NK-92 (cell line): ENCODE data around the gene CTRL.
"Not testable (repeated sequence)": the region's sequence is repeated elsewhere in the genome, so short reads cannot be mapped to it uniquely, and the experiment has no call there.

Source experiments
- DNase-seq: peaks from one replicate; lab custom pipeline; 2025; ENCODE audit not compliant: unreplicated experiment; lab: John Stamatoyannopoulos, UW

The CTRL gene

GRCh38 chr16:67941469-67942199, 10.0 kb upstream of the CTRL start:
- no peak for DNase-seq

- DNase-seq, result no peak
Measured at GRCh38 chr16:67940446-67941089, 8.9 kb upstream of the CTRL start.

GRCh38 chr16:67939507-67940445, 8.1 kb upstream of the CTRL start:
- no peak for DNase-seq

GRCh38 chr16:67937713-67938112, 6.1 kb upstream of the CTRL start:
- DNase-seq, result not testable (repeated sequence)

GRCh38 chr16:67936880-67937605, 5.4 kb upstream of the CTRL start:
- no peak for DNase-seq

GRCh38 chr16:67936124-67936879, 4.6 kb upstream of the CTRL start, which contains the start of gene PSMB10:
Gene PSMB10, minus strand, starts transcription at chr16:67936850. Its CDS starts 101 bp downstream, at chr16:67936749.
- peak; percentile 11 for DNase-seq

GRCh38 chr16:67935402-67936123, 3.9 kb upstream of the CTRL start:
- peak; percentile 49 for DNase-seq

- no peak for DNase-seq
Measured at GRCh38 chr16:67935101-67935401, 3.4 kb upstream of the CTRL start.

- DNase-seq, result no peak
Measured at GRCh38 chr16:67934306-67935100, 2.8 kb upstream of the CTRL start.

GRCh38 chr16:67933805-67934204, 2.1 kb upstream of the CTRL start:
- DNase-seq, result no peak

GRCh38 chr16:67932462-67932840, 789 bp upstream of the CTRL start:
- no peak for DNase-seq

GRCh38 chr16:67930678-67931211, 917 bp downstream of the CTRL start:
- DNase-seq, result no peak

GRCh38 chr16:67930191-67930590, 1.5 kb downstream of the CTRL start:
- no peak for DNase-seq

GRCh38 chr16:67928561-67929364, 2.9 kb downstream of the CTRL start:
- DNase-seq, result no peak

- no peak for DNase-seq
Measured at GRCh38 chr16:67928147-67928546, 3.5 kb downstream of the CTRL start.

GRCh38 chr16:67927131-67927941, 4.3 kb downstream of the CTRL start:
- no peak for DNase-seq

- no peak for DNase-seq
Measured at GRCh38 chr16:67926181-67926750, 5.4 kb downstream of the CTRL start.
